H1 (cell line): Measurements from ENCODE around the gene CETN1. TPM values are rescaled to one million over a fixed set of nuclear protein-coding genes. Genes with fewer than 3 reads are reported as not detected.

ENCODE experiments used
- SP1 ChIP-seq: IDR thresholded peaks from 2 replicates; pipeline ENCODE4 v1.6.1; 2011; ENCODE audit warnings: low read depth, low read length
- SP4 ChIP-seq: IDR thresholded peaks from 2 replicates; pipeline ENCODE4 v1.6.1; 2012; ENCODE audit warnings: low read length, inconsistent platforms
- polyA plus RNA-seq, 7 experiments: library from polyadenylated mRNA; depleted of rRNA in 3 of 7; stranded (reverse) in 5 of 7; unstranded in 2 of 7; fragments of >200 nt in 5 of 7; fragments of 200-250 nt in 2 of 7; gene quantifications; 1 replicate in 5 of 7; 2 replicates in 1 of 7; 4 replicates in 1 of 7; pipeline versions ENCODE4 v1.2.1 to v1.2.3, GENCODE V29; 2011 to 2013; ENCODE audit warnings: missing spikeins in 2 of 7, mixed read lengths in 2 of 7
- total RNA-seq: library from RNA; stranded (reverse); fragmentation: NEBNext Ultra II Directional; extraction: Animal tissue kit (Norgen Biotek cat#: 25700); gene quantifications from 2 replicates; pipeline ENCODE4 v1.2.1, GENCODE V29; 2021

The CETN1 gene
- total and polyA plus RNA-seq, 2 of the 8 experiments (the other 6 are each of a cell fraction or from before 2014, with no cell fraction given) = not detected

GRCh38 chr18:572091-572830, 7.9 kb upstream of the CETN1 start (continued):
- TF ChIP-seq SP4 (no peak), SP1 (no peak)
